ENCODE results near the gene MAEL.
A peak's percentile ranks its signal among the peaks of the same experiment; 100 is the strongest.

The MAEL gene

DNA sequence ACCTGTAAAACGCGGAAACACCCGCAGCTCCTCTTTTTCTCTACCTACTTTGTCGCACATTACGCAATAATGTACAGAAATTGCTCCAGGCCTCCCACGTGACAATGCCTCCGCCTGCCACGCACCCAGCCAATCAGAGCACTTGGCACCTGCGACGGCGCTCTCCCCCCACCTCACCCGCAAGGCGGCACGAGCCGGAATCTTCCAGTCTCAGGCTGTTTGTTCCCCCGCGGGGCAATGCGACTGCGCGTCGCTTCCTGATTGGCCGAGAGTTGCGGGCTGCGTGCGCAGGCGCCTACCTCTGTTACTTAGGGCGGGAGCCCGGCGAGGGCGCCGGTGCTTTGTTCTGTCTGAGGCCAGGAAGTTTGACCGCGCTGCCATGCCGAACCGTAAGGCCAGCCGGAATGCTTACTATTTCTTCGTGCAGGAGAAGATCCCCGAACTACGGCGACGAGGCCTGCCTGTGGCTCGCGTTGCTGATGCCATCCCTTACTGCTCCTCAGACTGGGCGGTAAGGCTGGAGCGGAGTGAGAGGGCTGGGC lies at the start of gene MAEL:
TSS of gene MAEL (plus strand) at position 307 of the 542 bp plus-strand sequence. CDS start at position 380, 73 bp downstream.
- DNase-seq (ENCODE audit: low read depth): no peak

DNA sequence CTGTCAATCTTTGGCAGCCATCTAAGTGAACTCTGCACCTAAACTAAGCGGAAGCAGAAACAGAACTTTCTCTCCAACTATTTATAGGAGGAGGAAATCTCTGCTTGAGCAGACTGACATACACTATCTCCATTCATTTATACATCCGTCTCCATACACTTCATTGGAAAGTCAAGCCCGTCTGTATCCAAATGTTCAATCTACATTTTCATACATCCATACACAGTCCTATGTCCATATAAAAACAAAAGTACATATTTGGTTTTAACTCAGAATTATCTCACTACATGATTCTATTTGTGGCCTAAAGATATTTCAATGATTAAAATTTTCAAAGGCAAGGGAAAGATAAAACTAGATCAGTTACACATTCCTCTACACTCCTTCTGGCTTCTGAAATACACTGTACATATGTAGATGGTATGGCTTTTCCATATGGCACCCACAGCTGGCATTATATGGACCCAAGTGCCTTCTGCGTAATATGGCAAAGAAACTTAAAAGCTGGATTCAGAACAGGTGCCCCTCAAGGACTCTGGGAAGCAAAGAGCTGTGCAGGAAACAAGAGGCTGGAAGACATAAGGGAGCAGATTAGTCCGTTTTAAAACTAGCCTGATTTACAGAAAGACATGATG lies 49.2 kb upstream of the MAEL start:
- no peak for DNase-seq (ENCODE audit: low read depth)

DNA sequence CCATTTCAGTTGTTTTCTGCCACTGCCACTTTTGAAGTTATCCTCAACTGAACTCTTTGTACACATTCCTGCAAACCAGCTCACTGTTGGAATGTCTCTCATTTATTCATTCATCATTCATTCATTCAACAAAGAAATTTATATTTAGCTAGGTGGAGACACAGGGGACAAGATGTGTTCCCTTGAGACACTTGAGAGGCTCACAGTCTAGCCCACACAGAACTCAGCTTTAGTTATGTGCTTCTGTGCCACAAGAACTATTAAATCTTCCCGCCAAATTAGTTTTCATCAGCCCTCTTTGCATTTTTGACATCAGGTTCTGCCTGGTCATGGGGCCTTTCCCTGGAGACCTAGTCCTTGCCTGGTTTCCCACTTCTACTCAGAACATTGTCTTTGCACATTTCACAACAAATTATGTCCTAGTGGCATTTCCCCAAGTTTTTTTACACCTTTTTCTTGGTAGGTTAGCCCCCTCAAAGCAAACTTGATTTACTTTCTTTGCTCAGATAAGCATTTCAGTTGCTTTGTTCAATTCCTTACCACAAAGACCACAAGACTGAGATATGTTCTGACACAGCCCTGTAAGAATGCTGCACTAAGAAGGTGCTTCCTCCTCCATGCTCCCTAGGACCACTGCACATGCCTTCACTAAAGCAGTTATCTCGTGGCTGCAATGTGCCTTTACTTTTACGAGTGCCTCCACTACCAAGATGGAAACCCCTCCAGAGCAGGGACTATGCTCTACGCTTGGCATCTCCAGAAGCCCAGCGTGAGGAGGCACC lies 44.7 kb upstream of the MAEL start:
- no peak for DNase-seq (ENCODE audit: low read depth)

DNA sequence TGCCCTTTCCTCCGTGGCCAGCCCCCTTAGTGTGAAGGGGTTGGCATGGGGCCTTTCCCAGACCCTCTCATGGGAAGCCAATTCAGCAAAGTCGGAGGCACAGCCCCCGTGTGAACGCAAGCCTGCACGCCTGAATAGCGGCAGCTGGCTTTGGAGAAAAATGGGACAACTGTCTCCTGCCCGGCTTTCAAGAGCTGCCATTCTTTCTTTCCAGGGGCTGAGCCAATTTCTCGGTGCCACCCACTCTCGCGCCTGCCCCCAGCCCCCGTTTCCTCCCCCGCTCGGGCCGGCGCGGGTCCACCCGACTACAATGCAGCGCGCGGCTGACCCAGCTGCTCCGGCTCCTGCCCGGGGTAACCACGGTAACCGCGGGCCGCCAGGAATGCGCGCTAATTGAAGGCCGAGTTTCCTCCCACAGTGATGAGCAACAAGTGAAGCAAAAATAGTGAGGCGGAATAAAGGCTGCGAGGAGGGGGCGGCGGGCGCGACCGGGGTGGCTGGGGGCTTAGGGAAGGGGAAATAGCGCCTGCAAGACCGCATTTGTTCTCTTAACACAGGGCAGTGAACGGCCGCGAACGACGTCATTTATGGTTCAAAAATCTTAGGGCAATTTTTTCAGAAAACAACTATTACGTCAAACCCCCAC lies 41.6 kb upstream of the MAEL start:
- DNase-seq (ENCODE audit: low read depth): no peak

DNA sequence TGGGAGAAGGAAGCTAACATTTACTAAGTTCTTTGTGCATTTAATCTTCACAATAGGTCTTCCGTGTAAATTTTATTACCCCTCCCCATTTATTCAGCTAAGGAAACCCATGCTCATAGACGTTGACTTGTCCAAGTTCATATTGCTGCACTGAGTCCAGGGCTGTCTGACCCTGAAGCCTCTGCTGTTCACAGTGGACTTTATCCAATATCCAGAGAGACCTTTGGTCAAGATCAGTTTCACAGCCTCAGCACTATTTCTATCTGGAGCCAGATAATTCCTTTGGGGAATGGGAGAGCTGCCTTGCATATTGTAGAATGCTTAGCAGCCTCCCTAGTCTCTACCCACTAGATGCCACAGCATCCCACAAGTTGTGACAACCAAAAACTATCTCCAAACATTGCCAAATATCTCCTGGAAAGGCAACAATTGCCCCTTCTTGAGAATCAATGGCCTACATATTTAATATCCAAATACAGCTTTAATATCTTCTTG lies 40.2 kb upstream of the MAEL start:
- DNase-seq (ENCODE audit: low read depth): no peak

DNA sequence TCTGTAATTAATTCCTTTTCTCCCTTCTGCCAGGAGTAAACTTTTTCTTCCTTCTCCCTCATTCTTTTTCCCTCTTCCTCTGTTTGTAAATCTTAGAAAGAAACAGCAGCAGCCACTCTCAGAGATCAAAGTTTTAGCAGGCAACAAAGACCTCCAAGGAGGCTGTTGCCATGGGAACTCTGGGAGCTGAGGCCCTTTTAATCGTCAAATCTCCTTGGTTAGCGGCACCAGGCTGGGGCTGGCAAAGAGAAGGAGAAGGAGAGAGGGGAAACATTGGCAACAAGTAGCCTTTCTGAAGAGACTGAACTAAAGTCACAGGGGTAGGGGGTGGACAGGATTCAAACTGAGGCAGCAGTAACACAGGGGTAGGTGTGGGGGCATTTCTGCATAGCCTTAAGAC lies 38.9 kb upstream of the MAEL start:
- no peak for DNase-seq (ENCODE audit: low read depth)

DNA sequence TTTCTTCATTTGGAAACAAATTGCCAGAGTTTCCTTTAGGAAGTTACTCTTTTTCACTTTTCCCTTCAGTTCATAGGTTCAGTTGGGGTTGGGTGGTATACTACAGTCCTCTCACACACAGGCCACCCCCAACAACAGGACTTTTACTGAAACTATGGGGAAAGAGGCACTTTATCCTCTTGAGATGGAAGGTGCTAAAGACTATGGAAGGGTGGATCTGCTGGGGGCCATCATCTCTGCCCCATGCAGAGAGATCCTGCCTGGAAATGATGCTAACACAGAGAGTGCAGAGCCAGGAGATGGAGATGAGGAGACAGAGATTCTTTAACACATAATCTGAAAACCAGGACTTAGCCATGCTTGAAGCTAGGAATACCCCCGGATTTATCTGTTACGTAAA lies 38.0 kb upstream of the MAEL start:
- DNase-seq (ENCODE audit: low read depth): no peak

DNA sequence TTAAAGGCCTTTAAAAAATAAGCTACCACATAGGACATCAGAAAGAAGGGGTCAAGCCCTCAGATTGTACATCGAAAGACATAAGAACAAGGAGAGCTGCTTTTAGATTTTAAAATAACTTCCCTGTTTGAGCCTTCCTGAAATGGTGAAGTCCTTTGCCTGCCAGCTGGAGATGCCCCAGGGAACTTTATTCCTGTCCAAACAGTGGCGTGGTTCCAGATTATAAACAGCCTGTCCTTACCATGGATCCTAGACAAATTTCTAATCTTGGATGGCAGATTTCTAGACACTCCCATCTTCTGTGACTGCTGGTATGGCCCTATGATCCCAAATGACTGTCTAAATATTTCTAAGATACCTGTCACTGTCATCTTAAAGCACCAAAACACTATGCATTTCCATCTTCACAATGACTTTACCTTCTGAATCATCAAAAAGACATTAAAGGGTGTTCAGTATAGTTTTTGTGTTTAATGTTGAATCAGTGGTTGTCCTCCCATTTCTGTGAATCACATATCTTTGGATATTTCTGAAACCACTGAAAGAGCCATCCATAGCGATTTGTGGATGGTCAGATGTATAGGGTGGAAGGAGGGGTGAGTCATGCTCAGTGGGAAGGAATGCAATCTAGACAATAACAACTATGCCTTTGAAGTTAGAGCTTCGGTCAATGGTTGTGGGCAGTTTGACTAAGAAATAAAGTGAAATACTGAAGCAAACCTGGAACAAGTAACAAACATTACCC lies 36.9 kb upstream of the MAEL start:
- DNase-seq (ENCODE audit: low read depth): no peak

DNA sequence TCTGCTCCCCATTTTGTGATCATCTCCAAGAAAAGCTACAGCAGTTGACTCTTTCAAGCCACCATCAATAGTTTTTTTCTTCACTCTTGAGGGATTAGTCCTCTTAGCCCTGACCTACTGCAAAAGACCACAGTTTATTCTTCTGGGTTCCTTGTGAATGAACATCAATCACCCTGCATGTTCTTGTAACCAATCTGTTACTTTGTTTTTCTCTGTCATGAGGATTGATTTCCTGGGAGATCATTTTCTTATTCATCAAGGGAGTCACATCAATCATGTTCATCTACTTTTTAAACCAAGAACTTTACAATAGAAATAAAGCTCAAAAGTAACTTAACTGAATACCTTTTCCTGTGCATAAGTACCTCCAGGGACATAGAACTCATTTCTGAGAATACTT lies 35.6 kb upstream of the MAEL start:
- DNase-seq (ENCODE audit: low read depth): no peak

DNA sequence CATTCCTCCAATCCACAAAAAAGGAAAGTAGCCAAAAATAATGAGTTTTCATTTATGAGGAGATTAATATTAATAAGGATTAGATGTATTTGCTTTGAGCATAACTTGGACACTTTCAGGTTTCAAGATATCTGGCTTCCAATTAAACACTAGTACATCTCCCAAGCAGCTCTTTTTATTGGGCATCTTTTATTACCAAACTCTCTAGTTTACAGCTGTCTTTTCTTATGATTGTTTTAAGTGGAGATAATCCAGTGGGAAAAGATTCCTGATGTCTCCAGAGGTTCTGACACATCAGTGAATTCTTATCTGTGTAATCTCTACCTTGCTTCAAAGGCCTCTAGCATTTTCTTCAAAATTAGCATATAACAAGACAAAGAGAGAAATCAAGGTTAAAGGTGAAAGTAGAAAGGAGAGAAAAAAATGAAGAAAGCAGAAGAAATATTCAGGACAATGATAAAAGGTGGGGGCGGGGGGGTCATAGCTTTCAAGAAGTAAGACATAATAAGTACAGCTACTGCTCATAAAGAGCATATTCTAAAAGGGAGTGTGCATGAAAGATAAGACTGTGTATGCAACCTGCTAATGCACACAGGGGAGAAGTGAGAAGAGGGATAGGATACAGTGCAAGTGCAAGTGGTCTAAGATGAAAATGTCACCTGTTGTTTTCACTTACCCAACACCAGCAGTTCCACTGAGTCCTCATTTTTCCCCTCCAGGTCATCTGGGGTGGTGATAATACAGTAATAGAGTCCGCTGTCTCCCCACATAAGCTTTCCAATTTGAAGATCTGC lies 32.8 kb upstream of the MAEL start:
- no peak for DNase-seq (ENCODE audit: low read depth)

DNA sequence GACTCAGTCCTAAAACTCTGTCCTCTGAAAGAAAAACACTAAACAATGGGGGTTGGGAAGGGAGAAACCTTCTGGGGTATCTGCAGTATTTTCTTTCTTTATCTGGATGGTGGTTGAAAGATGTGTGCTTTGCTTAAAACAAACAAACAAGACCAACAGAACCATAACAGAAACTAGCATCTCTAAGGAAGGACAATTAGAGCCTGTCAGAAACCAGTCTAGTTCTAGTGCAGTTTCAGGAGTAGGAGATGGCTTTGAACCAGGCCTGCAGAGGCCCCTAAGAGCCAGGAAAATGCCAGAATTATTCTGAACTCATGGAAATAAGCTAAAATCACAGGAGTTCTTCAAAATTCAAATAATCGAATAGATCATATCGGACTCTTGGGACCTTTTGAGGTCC lies 32.2 kb upstream of the MAEL start:
- no peak for DNase-seq (ENCODE audit: low read depth)

DNA sequence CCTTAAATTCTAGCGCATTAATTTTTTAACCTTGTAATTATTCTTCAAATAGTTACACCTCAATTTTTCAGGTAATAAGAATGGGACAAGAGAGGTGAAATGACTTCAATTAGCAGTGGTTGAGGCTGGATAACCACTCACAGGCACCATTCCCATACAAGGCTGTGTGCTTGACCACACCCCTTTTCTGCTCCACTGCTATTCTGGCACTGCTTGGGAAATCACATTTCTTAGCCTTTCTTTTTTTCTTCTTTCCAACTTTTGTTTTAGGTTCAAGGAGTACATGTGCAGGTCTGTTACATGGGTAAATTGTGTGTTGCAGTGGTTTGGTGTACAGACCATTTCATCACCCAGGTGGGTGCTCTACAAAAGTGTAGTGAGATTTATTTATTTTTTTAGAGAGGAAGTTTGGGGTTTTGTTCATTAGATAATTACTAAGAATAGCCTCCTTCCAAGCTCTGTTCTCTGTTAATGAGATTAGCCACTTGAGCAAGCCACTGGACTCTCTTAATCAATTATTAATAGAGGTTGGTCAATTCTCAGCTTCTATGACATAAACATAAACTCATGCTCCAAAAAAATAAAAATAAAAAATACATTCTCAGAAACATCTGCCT lies 28.1 kb upstream of the MAEL start:
- DNase-seq (ENCODE audit: low read depth): no peak

DNA sequence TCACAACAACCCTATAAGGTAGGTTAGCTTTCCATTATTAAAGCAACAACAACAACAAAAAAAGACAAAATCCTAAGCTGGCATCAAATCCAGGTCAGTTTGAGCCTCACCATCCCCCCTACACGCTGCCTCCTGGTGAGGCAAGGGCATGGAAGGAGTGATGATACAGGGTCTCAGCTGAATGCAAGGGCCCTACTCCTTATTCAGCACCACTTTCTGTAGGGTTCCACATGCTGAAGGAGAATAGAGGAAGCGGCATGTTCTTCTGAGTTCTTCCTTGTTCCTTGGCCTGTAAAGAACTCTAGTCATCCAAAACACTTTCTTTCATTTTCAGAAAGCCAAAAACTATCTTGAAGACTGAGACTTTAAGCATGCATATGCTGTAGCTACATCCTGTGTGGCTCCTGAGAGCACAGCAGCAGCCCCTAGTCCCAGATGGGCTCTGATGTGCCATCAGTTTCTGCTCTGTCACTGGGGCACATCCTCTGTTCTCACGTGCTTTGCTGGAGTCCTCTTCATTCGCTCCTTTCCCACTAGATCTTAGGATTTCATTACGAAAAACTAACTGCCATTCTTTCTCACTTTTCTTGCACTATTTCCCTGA lies 19.9 kb upstream of the MAEL start:
- DNase-seq (ENCODE audit: low read depth): no peak

DNA sequence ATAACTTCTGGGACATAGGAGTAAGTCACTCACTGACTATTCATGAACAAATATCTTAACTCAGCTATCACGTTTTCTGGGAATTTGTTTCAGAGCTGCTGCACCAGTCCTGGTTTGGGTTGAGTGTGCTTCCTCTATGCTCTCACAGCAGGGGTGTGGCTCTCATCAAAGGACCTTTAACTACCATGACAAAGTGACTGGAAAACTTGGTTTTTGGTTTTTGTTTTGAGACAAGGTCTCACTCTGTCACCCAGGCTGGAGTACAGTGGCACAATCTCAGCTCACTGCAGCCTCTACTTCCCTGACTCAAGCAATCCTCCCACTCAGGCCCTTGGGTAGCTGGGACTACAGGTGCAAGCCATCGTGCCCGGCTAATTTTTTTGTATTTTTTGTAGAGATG lies 17.8 kb upstream of the MAEL start:
- DNase-seq (ENCODE audit: low read depth): no peak

DNA sequence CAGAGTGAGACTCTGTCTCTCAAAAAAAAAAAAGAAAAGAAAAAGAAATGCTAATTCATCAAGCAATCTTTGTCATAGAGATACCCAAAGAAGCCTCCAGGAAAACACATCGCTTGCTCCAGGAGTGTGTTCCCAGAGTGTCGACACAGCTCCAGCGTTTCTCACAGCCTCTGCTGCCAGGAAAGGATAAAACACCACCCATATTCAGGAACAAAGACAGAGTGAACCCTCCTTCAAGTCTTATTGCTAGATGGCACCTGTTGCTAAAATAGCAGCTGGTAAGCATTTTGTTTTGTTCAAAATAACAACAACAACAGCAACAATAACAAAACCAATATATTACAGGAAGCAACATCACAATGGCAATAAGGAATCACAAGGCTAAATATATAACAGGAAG lies 16.9 kb upstream of the MAEL start:
- DNase-seq (ENCODE audit: low read depth): no peak

DNA sequence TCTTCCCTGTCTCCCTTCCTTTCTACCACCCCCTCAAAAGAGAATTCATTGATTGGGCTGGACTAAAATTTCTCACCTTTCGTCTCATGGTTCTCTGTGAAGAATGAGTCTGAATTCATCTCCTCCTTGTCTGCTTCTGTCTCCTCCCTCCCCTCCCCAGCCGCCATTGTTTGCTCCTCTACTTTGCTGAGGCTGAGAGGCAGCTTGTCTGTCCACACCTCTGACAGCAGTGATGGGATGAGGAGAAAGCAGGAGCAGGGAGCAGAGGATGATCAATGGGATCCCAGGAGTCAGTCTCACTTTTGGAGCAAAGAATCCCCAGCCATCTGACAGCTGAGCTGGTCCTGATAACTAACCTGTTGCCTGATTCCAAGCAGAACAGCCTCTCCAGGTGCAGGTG lies 16.3 kb upstream of the MAEL start:
- DNase-seq (ENCODE audit: low read depth): no peak

DNA sequence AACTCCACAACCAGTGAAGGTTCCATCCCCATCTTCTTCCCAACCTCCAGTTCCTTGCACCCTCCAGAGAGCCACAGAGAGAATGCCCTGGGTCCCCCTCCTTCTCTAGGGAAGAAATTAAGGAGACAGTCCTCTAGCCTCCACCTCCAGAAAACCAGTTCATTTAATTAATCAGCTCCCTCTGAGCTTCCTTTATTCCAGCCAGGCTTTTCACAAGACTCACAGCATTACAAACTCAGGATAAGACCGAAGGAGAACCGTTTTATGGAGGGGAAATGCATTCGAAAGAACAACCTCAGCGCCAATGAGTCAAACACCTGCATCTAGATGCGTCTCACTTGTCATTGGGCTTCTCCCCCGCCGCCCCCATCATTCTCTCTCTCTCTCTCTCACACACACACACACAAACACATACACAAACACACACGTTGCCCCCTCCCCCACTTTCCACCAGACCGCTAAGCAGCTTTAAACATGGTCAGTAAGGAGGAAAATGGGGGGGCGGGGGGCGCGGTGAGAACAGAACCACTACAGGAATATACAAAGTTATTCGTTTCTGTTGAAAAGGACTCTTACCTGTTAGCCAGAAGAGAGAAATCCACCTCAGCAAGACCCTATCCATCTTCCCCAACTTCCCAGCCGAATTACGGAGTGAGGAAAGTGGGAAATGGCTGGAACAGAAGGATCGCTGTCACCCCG lies 14.3 kb upstream of the MAEL start:
- no peak for DNase-seq (ENCODE audit: low read depth)

DNA sequence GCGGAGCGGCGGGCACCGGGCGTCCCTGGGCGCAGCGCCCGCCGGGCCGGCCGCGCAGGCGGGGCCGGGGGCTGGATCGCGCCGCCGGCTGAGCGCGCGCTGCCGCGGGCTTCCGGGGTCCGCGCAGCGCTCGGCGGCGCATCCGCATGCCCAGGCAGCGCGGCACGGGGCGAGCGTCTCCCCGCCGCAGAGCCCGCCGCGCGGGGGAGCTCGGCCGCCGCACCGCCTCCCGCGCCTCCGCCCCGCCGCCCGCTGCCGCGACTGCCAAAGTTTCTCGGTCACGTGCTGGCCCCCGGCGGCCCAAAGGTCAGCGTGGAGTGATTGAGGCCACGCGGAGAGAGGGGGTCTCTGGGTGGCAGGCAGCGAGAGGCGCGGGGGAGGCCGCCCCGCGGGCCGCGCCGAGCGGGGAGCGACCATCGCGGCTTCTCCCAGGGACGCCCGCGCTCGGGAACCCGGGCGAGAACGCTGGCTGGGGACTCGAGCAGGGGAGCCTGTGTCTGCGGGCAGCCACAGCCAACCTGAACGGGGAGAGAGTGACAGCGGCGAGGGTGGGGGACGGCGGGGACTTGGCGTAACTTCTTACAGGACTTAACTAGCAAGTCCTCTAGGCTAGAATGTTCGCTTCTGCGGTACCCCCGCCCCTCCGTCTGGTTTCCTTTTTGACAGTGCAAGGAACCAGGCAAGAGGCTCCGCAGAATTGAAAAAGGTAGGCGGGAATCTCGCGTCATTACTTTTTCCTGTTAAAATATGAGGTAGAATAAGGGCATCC lies 13.5 kb upstream of the MAEL start, which contains the start of gene ILDR2:
TSS of gene ILDR2 (minus strand) at position 180 of the 769 bp plus-strand sequence. CDS start 272 bp downstream, outside the sequence.
- DNase-seq (ENCODE audit: low read depth): peak; percentile 25

DNA sequence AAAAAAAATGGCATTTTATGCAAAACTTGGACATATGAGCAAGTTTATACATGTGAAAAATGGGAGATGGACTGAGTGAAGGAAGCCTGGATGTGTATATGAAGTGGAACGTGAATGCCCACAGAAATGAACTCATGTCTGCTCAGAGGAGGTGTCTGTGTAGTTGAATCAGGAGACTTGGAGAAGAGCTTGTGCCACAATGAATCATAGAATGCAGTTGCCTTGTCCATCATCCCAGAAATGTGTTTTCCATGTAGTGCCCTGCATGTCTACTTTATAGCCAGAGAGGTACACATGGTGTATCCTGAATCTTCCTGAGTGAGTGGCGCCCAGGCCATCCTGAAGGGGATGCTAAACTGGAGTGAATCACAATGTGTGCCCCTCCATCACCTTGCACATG lies 11.1 kb upstream of the MAEL start:
- DNase-seq (ENCODE audit: low read depth): no peak

All from stimulated activated CD8-positive, alpha-beta memory T cell treated with anti-CD3 and anti-CD28 coated beads, Interleukin-15, amount 100 ng/mL, for 24 hours (primary cell).